DND-41 (cell line): ENCODE data around the gene IGF2BP2.

ENCODE experiments used
- ATAC-seq: fragments of 200-7000 bp; cut with Tn5 transposase; 3 replicates; pipeline ENCODE4 v1.9.1; 2021; ENCODE audit warnings: low read depth; ENCODE audit not compliant: insufficient read depth
- DNase-seq: peaks from one replicate; pipeline ENCODE4 v3.0.0-alpha.2; 2020
- H2AFZ ChIP-seq: 2 replicates; pipeline ENCODE4 v1.6.0; 2012; ENCODE audit warnings: low read depth, low read length
- H3K27ac ChIP-seq: 2 replicates; pipeline ENCODE4 v1.5.1; 2012; ENCODE audit warnings: low read length, inconsistent platforms
- H3K27me3 ChIP-seq: fragments of 200-600 bp; sonication (generic); 2 replicates; pipeline ENCODE4 v1.6.0; 2012; ENCODE audit warnings: low read length, mild to moderate bottlenecking, inconsistent platforms; ENCODE audit not compliant: insufficient read depth, poor library complexity
- H3K36me3 ChIP-seq: 2 replicates; pipeline ENCODE4 v1.5.1; 2012; ENCODE audit warnings: low read length, inconsistent platforms; ENCODE audit not compliant: insufficient read depth
- H3K4me1 ChIP-seq: 2 replicates; pipeline ENCODE4 v1.5.1; 2012; ENCODE audit warnings: mild to moderate bottlenecking, low read length; ENCODE audit not compliant: insufficient read depth
- H3K4me2 ChIP-seq: 2 replicates; pipeline ENCODE4 v1.6.0; 2012; ENCODE audit warnings: mild to moderate bottlenecking, moderate library complexity, low read length, inconsistent platforms; ENCODE audit not compliant: insufficient read depth
- H3K4me3 ChIP-seq, 2 experiments: fragments of 200-600 bp in 1 of 2; shearing (Covaris generic) in 1 of 2; 2 replicates each; pipeline ENCODE4 v1.5.1; 2012 to 2016; ENCODE audit warnings: inconsistent platforms in 2 of 2, low read length in 2 of 2, mild to moderate bottlenecking in 2 of 2, low read depth in 1 of 2, moderate library complexity in 1 of 2
- H3K79me2 ChIP-seq: 2 replicates; pipeline ENCODE4 v1.6.0; 2012; ENCODE audit warnings: low read length, inconsistent platforms; ENCODE audit not compliant: insufficient read depth
- H3K9ac ChIP-seq: 2 replicates; pipeline ENCODE4 v1.6.0; 2012; ENCODE audit warnings: low read depth, mild to moderate bottlenecking, inconsistent platforms, low read length, moderate library complexity
- H3K9me3 ChIP-seq: 2 replicates; pipeline ENCODE4 v1.5.1; 2012; ENCODE audit warnings: low read length, moderate library complexity, mild to moderate bottlenecking, inconsistent platforms; ENCODE audit not compliant: insufficient read depth, severe bottlenecking
- H4K20me1 ChIP-seq: 2 replicates; pipeline ENCODE4 v1.6.0; 2012; ENCODE audit warnings: low read length; ENCODE audit not compliant: insufficient read depth
- CTCF ChIP-seq: IDR thresholded peaks from 2 replicates; pipeline ENCODE4 v1.5.1; 2012; ENCODE audit warnings: borderline replicate concordance, low read length, moderate library complexity, mild to moderate bottlenecking; ENCODE audit not compliant: poor library complexity, severe bottlenecking; ENCODE audit errors: extremely low read depth
- EZH2 ChIP-seq: IDR thresholded peaks from 3 replicates; pipeline ENCODE4 v1.6.1; 2012; ENCODE audit warnings: borderline replicate concordance, low read depth, mild to moderate bottlenecking, moderate library complexity, low read length, inconsistent platforms; ENCODE audit not compliant: severe bottlenecking

IGF2BP2 gene

GRCh38 chr3:185730550-185730949, 94.3 kb downstream of the IGF2BP2 start:
- TF ChIP-seq EZH2 (no peak), CTCF (no peak)
- Histone ChIP-seq H3K4me1 (no peaks in the 10 kb centered on the region), H3K79me2 (no peaks in the 10 kb centered on the region), H4K20me1 (no peaks in the 10 kb centered on the region), H2AFZ (no peak overlapping the region), H3K9me3 (no peaks in the 10 kb centered on the region), H3K27ac (no peak overlapping the region), H3K4me3 (no peak overlapping the region), H3K36me3 (no peaks in the 10 kb centered on the region), H3K4me2 (no peak overlapping the region), H3K27me3 (no peaks in the 10 kb centered on the region), H3K9ac (no peak overlapping the region)
- ATAC-seq (no peak), DNase-seq (no peak)

GRCh38 chr3:185729337-185730055, 95.3 kb downstream of the IGF2BP2 start:
- no peaks in the 10 kb centered on the region for H3K9me3 ChIP-seq
- no peak overlapping the region for H3K4me3 ChIP-seq
- DNase-seq: no peak
- no peak overlapping the region for H3K9ac ChIP-seq
- no peaks in the 10 kb centered on the region for H3K79me2 ChIP-seq
- H3K4me1 ChIP-seq: no peaks in the 10 kb centered on the region
- H3K27ac ChIP-seq: no peak overlapping the region
- no peak for ATAC-seq
- H3K27me3 ChIP-seq: no peaks in the 10 kb centered on the region
- H2AFZ ChIP-seq: no peak overlapping the region
- H3K4me2 ChIP-seq: no peak overlapping the region
- no peaks in the 10 kb centered on the region for H4K20me1 ChIP-seq
- TF ChIP-seq EZH2 (no peak), CTCF (no peak)
- H3K36me3 ChIP-seq: no peaks in the 10 kb centered on the region

- Histone ChIP-seq H3K9ac (no peak overlapping the region), H3K27me3 (peaks cover 3% of the 10 kb centered on the region), H3K36me3 (no peaks in the 10 kb centered on the region), H3K4me1 (no peaks in the 10 kb centered on the region), H4K20me1 (no peaks in the 10 kb centered on the region), H3K79me2 (no peaks in the 10 kb centered on the region), H2AFZ (no peak overlapping the region), H3K4me3 (no peak overlapping the region), H3K9me3 (no peaks in the 10 kb centered on the region), H3K4me2 (no peak overlapping the region), H3K27ac (no peak overlapping the region)
- ATAC-seq: no peak
- no peak for DNase-seq
- TF ChIP-seq CTCF (no peak), EZH2 (no peak)
Measured at GRCh38 chr3:185728630-185729336, 96.1 kb downstream of the IGF2BP2 start.
